Measurements from ENCODE around the gene RREB1.
"Not testable (repeated sequence)": the region's sequence is repeated elsewhere in the genome, so short reads cannot be mapped to it uniquely, and the experiment has no call there.

DNA sequence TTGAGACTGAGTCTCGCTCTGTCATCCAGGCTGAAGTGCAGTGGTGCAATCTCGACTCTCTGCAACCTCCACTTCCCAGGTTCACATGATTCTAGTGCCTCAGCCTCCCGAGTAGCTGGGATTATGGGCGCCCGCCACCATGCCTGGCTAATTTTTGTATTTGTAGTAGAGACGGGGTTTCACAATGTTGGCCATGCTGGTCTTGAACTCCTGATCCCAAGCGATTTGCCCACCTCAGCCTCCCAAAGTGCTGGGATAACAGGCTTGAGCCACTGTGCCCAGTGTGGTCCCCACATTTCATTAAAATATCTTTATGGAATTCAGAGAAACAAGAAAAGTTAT is 157.6 kb downstream of the RREB1 start:
- TF ChIP-seq POLR2A (IDR thresholded peaks at IDR 0.05; ENCODE audit: low read depth, low read length); NFE2L2 (IDR thresholded peaks at IDR 0.05; ENCODE audit: low read depth, low read length); MAFK (IDR thresholded peaks at IDR 0.05; ENCODE audit: low read depth, low read length); RFX5 (IDR thresholded peaks at IDR 0.05; ENCODE audit: low read depth, low read length); RCOR1 (IDR thresholded peaks at IDR 0.05; ENCODE audit: insufficient replicate concordance, low read length); RAD21 (IDR thresholded peaks at IDR 0.05; ENCODE audit: low read length); BHLHE40 (IDR thresholded peaks at IDR 0.05; ENCODE audit: low read depth, low read length); MXI1 (IDR thresholded peaks at IDR 0.05; ENCODE audit: borderline replicate concordance, low read depth, low read length); CEBPB (IDR thresholded peaks at IDR 0.05; ENCODE audit: low read depth, low read length): not testable (repeated sequence)
- TF ChIP-seq, protein P1, sequence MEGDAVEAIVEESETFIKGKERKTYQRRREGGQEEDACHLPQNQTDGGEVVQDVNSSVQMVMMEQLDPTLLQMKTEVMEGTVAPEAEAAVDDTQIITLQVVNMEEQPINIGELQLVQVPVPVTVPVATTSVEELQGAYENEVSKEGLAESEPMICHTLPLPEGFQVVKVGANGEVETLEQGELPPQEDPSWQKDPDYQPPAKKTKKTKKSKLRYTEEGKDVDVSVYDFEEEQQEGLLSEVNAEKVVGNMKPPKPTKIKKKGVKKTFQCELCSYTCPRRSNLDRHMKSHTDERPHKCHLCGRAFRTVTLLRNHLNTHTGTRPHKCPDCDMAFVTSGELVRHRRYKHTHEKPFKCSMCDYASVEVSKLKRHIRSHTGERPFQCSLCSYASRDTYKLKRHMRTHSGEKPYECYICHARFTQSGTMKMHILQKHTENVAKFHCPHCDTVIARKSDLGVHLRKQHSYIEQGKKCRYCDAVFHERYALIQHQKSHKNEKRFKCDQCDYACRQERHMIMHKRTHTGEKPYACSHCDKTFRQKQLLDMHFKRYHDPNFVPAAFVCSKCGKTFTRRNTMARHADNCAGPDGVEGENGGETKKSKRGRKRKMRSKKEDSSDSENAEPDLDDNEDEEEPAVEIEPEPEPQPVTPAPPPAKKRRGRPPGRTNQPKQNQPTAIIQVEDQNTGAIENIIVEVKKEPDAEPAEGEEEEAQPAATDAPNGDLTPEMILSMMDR (conservative IDR thresholded peaks at IDR 0.05; ENCODE audit: low read depth, low read length): not testable (repeated sequence)
- TF ChIP-seq, protein P2, sequence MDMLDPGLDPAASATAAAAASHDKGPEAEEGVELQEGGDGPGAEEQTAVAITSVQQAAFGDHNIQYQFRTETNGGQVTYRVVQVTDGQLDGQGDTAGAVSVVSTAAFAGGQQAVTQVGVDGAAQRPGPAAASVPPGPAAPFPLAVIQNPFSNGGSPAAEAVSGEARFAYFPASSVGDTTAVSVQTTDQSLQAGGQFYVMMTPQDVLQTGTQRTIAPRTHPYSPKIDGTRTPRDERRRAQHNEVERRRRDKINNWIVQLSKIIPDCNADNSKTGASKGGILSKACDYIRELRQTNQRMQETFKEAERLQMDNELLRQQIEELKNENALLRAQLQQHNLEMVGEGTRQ (IDR thresholded peaks at IDR 0.05; ENCODE audit: low read depth, low read length): not testable (repeated sequence)
